ENCODE measurements around the gene SLC29A2.
"Not testable (repeated sequence)": the region's sequence is repeated elsewhere in the genome, so short reads cannot be mapped to it uniquely, and the experiment has no call there.

Gene SLC29A2

DNA sequence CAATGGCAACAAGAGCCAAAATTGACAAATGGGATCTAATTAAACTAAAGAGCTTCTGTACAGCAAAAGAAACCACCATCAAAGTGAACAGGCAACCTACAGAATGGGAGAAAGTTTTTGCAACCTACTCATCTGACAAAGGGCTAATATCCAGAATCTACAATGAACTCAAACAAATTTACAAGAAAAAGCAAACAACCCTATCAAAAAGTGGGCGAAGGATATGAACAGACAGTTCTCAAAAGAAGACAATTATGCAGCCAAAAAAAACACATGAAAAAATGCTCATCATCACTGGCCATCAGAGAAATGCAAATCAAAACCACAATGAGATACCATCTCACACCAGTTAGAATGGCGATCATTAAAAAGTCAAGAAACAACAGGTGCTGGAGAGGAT is 51.3 kb downstream of the SLC29A2 start:
- DNase-seq (ENCODE audit: low read depth, low spot score) = not testable (repeated sequence)

DNA sequence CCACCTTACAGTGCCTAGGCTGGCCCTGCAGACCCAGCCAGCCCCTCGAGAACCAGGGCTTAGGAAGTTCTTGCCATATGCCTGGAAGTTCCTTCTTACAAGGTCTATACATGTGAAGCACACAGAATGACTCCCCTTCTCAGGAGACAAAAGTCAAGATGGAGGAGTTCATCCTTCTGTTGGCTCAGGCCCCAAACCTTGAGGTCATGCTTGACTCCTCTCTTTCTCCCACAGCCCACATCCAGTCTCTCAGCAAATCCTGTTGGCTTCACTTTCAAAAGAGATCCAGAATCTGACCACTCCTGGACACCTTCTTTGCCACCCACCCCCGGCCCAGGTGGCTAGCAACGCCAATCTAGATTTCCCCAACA is 53.0 kb downstream of the SLC29A2 start:
- DNase-seq (ENCODE audit: low read depth, low spot score) = no peak

DNA sequence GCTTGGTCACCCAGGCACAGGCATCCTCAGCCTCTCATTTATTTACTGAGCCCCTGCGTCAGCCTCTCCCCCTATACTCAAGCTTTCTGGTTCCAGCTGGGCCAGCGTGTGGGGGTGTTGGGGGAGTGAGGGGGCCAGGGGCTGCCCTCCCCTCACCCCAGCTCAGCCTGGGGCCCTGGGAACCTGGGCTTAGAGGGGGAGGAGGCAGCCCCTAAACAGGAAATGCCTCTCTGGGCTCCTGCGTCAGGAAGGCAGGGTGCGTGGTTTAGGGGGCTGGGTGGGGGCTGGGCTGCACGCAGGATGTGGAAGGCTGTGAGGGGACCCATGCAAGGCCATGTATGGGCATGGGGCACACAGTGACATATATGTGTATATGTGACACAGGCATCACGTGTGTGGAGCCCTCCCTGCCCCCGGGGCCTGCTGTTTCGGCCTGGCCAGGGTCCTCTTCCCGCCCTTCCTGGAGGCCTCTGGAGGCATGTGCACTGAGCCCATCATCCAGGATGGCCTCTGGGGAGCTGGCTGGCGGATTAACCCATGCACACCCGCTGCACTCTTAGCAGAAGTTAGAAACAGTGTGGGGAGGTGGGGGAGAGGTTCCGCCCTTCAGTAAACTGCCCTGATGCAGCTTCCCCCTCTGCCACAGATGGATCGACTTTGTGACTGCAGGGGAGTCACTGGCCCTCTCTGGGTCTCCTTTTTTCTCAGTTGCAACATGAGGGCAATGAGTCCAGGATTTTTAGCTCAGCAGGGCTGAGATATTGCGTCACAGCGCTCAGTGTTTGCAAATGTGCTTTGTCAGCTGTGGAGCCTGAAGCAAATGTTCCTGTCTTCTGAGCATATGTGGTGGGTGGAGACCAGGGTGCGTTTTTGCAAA is 53.6 kb downstream of the SLC29A2 start:
- DNase-seq (ENCODE audit: low read depth, low spot score) = no peak

DNA sequence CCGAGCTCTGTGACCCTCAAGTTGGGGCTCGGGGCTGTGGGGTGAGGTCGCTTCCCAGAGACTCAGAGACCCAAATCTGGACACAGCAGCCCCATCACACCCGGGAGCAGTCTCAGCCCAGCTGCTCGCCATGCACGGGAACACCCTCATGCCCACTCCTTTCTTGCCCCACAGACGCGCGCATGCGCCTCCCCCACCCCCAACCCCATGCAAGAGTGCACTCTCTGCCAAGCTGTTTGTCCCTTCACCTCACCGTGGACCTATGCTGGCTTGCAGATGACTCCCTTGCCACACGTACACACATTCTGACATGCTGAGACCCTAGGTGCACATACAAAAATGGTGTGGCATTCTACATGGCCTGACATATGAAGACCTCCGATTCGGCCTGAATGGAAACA is 54.2 kb downstream of the SLC29A2 start:
- no peak for DNase-seq (ENCODE audit: low read depth, low spot score)

DNA sequence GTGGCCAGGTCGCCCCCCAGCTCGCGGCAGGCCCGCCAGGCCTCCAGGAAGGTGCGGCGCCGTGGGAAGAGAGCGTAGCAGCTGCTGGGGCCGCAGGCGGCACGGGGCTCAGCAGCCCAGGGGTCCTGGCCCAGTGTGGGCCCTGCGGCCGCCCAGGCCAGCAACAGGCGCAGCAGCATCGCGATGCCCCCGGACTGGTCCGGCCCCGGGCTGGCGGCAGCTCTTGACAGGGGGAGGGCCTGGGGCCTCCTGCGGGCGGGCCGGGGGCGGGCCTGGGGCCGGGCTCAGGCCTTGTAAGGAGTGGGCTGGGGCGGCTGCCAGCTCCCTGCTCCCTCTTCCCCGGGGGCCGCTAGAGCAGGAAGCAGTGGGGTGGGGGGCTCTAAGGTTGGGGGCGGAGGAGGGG is 54.7 kb downstream of the SLC29A2 start, which contains the start of gene CD248:
CD248 (minus strand) TSS at position 196 of the 403 bp plus-strand sequence; CDS start at position 179, 17 bp downstream.
- DNase-seq (ENCODE audit: low read depth, low spot score) = peak; percentile 77

DNA sequence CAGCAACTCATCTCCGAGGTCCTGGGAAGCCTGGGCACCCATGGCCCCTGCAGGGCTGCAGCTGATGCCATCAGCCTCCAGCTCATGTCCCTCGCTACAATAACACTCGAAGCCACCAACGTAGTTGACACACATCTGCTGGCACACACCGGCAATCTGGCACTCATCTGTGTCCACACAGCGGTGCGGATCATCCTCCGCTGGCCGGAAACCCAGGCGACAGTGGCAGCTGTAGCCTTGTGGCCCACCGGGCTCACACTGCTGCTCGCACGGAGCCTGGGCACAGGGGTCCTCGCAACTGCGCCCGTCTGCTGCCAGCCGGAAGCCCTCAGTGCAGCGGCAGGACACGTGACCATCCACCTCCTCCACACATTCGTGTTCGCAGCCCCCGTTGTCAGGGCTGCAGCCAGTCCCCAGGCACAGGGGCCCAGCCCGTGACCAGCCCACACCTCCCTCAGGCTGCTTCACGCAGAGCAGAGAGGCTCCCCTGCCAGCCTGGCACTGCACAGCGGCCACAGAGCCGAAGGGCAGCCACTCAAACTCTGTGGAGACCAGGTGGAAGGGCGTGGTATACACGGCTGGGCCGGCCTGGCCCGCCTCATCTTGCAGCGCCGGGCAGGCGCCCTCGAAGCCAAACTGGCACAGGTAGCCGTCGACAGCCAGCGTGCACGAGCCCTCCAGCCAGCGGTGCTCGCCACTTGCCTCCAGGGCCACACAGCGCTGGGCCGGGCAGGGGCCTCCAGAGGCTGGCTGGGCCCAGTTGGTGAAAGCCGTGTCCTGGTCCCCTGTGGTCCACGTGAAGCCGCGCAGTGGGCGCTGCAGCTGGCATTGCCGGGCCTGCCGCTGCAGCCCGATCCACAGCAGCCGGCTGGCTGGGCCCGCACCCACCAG is 55.4 kb downstream of the SLC29A2 start:
- DNase-seq (ENCODE audit: low read depth, low spot score) = no peak

DNA sequence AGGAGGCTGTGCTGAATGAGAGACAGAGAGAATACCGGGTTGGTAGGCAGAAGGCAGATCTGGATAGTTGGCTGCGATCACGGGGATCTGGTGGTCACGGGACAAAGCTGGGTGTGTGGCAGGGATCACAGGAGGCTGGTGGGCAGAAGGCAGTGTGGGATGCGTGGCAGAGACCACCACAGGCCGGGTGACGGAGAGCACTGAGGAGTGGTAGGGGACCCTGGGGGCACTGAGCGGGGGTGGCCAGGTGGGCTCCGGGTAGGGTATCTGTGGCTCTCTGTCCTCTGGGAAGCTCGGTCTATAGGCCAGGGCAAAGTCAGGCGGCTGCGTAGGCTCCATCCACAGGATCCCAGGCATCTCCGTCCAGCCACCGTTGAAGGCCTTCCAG is 56.1 kb downstream of the SLC29A2 start:
- no peak for DNase-seq (ENCODE audit: low read depth, low spot score)

DNA sequence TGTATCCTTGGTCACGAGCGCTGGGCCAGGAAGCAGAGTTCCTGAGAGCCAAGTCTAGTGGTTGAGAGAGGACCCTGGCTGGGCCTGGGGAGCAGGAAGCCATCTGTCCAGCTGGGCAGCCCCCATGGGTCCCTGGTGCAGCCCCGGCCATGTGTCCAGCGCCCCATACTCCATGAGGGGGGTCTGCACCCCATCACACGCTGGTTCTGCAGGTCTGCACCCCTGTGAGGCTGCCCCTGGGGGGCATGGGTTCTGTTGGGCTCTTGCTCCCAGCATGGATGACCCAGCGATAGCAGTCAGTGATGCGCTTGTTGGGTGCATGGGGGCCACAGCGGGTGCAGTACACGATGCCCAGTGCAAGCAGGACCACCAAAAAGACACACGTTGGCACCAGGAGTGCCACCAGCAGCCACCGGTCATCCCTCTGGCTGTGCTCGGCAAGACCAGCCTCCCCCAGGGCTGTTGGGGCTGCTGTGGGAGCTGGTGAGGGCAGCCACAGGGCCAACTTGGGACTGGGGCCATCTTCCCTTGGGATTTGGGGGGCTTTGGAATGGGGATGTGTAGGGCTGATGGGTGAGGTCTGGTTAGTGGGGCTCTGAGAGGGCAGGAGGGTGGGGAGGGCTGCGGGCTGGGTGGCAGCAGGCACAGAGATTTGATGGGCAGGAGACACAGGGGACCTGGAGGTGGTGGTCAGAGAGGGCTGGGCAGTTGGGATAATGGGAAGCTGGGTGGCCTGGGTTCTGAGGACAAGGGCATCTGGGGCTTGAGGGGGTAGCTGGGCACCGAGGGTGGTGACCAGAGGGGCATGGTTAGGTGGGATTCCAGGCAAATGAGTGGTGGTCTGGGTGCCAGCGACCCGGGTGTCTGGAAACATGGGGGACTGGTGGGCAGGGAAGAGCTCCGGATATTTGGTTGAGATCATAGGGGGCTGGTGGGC is 56.7 kb downstream of the SLC29A2 start:
- no peak for DNase-seq (ENCODE audit: low read depth, low spot score)

DNA sequence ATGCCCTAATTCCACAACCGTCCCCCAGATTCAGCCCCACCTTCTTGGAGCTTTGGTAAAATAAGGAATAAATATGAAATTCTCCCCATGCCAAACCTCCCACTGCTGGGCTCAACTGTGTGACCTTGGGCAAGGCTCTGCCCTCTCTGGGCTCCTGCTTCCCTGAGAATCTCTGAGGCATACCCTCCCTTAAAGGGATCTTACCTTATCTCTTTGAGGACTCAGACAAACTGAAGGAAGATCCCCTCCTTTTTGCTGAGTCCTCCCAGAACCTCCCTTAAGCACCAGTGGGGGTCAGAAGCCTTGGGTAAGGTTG is 57.4 kb downstream of the SLC29A2 start:
- no peak for DNase-seq (ENCODE audit: low read depth, low spot score)

DNA sequence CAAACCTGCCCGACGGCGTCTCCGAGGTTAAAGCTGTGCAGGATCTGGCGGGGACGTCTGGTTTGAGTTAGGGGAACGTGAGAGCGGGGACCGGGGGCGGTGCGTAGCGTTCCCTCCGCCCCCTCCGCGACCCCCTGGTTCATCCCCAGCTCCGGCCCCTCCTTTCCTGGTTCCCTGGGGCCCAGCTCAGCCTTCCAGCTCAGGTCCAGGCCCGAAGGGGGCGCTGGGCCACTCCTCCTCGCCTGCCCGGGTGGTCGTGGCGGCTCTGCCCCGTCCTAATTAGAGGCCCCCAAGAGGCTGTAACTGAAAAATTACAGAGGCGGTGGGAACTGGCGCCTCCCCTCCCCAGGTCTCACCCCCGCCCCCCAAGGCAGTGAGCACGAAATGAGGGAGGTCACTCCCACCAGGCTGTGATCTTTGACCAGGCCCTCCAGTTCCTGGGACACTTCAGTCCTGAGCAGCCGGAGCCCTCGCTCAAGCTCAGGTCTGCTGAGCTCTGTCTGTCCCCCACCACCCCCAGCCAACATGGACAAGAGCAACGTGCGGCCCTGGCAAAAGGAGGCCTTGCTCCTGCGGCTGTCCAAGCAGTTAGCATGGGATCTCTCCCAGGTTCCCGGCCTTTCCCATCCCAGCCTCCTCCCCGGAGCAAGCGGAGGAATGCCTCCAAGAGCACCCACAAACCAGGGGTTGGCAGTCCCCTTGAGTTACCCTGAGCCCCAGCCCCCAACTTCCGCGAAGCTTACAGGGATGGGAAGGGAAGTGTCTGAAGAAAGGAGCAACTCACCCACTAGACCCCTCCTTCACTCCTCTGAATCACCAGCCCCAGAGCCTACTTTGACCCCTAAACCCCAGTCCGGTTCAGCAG is 58.0 kb downstream of the SLC29A2 start:
- no peak for DNase-seq (ENCODE audit: low read depth, low spot score)

DNA sequence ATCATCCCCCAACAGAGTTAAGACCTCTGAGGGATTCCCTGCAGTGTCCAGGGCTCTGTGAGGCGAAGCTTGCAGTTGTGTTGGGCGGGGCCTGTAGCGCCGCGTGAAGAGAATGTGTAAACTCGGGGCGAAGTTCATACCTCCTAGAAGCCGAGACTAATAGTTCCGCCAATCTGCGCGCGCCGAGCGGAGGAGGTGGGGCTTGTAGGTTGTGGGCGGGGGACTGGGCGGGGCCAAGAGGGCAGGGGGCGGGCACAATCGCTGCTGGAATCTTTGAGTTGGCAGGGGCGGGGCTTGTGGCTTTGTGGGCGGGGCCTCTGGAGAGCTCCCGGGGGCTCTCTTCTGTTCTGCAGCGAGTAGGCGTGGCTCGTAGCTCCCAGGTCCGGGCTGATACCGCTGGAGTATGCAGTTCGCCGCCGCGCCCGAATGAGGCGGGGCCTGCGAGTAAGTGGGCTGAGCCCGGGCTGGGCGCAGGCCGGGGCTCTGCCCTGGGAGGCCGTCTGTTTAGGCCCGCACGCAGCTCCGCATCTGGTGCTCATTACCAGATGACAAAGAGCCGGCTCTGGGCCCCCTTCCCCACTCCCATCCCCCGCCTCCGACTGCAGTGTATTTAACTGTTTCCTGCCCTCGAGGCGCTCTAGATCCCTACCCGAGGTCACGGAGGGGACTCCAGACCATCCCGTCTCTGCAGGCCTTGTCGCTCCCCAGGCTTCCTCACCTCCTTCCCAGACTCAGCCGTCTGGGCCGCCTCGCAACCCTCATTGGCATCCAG is 58.8 kb downstream of the SLC29A2 start:
- peak; percentile 99 for DNase-seq (ENCODE audit: low read depth, low spot score)
